ENCODE measurements around the gene CLPSL2. TPM values are rescaled to one million over a fixed set of nuclear protein-coding genes. Genes with fewer than 3 reads are reported as not detected.

CLPSL2 gene
- total RNA-seq, 1 experiment from 2014 or later = 3.4 TPM

DNA sequence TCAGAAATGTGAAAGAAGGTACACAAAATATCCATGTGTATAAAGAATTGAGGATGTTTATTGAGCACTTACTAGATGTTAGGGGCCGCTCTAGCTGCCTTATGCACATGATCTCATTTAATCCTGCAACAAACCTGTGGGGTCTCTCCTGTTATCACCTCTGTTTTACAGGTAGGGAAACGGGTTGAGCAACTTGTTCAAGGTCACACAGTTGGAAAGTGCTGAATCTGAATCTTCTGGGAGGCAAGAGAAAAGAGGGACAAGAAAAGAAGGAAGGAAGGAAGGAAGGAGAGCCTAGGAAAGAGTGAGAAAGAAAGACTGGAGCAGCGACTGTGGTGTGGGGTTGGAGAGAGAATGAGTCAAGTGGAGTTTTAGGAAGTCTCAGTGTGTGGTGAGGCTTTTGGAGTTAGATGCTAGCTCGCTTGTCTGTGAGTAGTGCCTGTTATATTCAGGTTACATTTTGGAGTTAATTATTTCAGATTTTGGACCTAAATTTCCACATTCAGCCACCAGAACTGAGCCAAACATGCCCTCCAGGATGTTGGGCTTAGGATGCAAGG lies 12.1 kb downstream of the CLPSL2 start:
- Mint-ChIP-seq H3K4me1 (peaks cover 13% of the 10 kb centered on the region), H3K27ac (no peak overlapping the region), H3K9me3 (no peaks in the 10 kb centered on the region), H3K27me3 (ENCODE audit: low read depth) (no peaks in the 10 kb centered on the region; the same call in 1 of the 2 replicates), H3K4me3 (no peak overlapping the region), H3K36me3 (no peaks in the 10 kb centered on the region)
- POLR2A ChIA-PET = no interaction called here
- CTCF ChIA-PET = interaction anchor here (0.5 to 2.1 kb wide), 3 partner anchors 45 to 266 kb away, joined by 3 to 5 read pairs (median 4); no protein-coding TSS in a partner anchor
- ATAC-seq (no peak), DNase-seq (ENCODE audit: low spot score) (no peak)
- TF ChIP-seq ATF1 (CRISPR knock-in tag; IDR thresholded peaks at IDR 0.05) = no peak
- TF ChIP-seq KAT7 (CRISPR knock-in tag; IDR thresholded peaks at IDR 0.05; ENCODE audit: borderline replicate concordance) = no peak

DNA sequence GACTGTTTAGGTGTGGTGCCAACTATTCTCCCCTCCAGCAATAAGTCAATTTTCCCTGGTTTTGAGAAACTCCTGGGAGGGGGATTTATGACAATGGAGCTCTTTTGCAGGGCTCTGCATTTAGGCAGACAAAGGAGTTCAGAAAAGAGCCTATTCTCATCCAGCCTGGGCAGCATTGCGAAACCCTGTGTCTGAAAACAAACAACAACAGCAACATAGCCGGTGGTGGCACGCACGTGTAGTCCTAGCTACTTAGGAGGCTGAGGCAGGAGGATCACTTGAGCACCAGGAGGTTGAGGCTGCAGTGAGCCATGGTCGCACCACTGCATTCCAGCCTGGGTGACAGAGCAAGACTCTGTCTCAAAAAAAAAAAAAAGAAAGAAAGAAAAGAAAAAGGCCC lies 14.3 kb downstream of the CLPSL2 start:
- Mint-ChIP-seq H3K27ac (no peak overlapping the region), H3K27me3 (ENCODE audit: low read depth) (no peaks in the 10 kb centered on the region; the same call in 1 of the 2 replicates), H3K4me3 (no peak overlapping the region), H3K9me3 (no peaks in the 10 kb centered on the region), H3K36me3 (no peaks in the 10 kb centered on the region), H3K4me1 (peaks cover 11% of the 10 kb centered on the region)
- no peak for DNase-seq (ENCODE audit: low spot score)
- ATAC-seq = no peak
- ChIA-PET CTCF (no interaction called here), POLR2A (no interaction called here)
- TF ChIP-seq, protein P1, sequence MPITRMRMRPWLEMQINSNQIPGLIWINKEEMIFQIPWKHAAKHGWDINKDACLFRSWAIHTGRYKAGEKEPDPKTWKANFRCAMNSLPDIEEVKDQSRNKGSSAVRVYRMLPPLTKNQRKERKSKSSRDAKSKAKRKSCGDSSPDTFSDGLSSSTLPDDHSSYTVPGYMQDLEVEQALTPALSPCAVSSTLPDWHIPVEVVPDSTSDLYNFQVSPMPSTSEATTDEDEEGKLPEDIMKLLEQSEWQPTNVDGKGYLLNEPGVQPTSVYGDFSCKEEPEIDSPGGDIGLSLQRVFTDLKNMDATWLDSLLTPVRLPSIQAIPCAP (CRISPR knock-in tag; IDR thresholded peaks at IDR 0.05) = no peak
- TF ChIP-seq, protein P2, sequence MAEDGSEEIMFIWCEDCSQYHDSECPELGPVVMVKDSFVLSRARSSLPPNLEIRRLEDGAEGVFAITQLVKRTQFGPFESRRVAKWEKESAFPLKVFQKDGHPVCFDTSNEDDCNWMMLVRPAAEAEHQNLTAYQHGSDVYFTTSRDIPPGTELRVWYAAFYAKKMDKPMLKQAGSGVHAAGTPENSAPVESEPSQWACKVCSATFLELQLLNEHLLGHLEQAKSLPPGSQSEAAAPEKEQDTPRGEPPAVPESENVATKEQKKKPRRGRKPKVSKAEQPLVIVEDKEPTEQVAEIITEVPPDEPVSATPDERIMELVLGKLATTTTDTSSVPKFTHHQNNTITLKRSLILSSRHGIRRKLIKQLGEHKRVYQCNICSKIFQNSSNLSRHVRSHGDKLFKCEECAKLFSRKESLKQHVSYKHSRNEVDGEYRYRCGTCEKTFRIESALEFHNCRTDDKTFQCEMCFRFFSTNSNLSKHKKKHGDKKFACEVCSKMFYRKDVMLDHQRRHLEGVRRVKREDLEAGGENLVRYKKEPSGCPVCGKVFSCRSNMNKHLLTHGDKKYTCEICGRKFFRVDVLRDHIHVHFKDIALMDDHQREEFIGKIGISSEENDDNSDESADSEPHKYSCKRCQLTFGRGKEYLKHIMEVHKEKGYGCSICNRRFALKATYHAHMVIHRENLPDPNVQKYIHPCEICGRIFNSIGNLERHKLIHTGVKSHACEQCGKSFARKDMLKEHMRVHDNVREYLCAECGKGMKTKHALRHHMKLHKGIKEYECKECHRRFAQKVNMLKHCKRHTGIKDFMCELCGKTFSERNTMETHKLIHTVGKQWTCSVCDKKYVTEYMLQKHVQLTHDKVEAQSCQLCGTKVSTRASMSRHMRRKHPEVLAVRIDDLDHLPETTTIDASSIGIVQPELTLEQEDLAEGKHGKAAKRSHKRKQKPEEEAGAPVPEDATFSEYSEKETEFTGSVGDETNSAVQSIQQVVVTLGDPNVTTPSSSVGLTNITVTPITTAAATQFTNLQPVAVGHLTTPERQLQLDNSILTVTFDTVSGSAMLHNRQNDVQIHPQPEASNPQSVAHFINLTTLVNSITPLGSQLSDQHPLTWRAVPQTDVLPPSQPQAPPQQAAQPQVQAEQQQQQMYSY (CRISPR knock-in tag; IDR thresholded peaks at IDR 0.05) = no peak
- TF ChIP-seq, protein P3, sequence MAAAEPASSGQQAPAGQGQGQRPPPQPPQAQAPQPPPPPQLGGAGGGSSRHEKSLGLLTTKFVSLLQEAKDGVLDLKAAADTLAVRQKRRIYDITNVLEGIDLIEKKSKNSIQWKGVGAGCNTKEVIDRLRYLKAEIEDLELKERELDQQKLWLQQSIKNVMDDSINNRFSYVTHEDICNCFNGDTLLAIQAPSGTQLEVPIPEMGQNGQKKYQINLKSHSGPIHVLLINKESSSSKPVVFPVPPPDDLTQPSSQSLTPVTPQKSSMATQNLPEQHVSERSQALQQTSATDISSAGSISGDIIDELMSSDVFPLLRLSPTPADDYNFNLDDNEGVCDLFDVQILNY (CRISPR knock-in tag; IDR thresholded peaks at IDR 0.05) = no peak
- TF ChIP-seq MYBL2 (CRISPR knock-in tag; IDR thresholded peaks at IDR 0.05) (no peak), ZNF219 (CRISPR knock-in tag; IDR thresholded peaks at IDR 0.05; ENCODE audit: borderline replicate concordance) (no peak), GTF2I (CRISPR knock-in tag; conservative IDR thresholded peaks at IDR 0.05) (no peak), ETV6 (CRISPR knock-in tag; IDR thresholded peaks at IDR 0.05) (no peak), OVOL2 (CRISPR knock-in tag; IDR thresholded peaks at IDR 0.05; ENCODE audit: borderline replicate concordance) (no peak), TEAD4 (CRISPR knock-in tag; IDR thresholded peaks at IDR 0.05) (no peak)
- TF ChIP-seq, protein P4, sequence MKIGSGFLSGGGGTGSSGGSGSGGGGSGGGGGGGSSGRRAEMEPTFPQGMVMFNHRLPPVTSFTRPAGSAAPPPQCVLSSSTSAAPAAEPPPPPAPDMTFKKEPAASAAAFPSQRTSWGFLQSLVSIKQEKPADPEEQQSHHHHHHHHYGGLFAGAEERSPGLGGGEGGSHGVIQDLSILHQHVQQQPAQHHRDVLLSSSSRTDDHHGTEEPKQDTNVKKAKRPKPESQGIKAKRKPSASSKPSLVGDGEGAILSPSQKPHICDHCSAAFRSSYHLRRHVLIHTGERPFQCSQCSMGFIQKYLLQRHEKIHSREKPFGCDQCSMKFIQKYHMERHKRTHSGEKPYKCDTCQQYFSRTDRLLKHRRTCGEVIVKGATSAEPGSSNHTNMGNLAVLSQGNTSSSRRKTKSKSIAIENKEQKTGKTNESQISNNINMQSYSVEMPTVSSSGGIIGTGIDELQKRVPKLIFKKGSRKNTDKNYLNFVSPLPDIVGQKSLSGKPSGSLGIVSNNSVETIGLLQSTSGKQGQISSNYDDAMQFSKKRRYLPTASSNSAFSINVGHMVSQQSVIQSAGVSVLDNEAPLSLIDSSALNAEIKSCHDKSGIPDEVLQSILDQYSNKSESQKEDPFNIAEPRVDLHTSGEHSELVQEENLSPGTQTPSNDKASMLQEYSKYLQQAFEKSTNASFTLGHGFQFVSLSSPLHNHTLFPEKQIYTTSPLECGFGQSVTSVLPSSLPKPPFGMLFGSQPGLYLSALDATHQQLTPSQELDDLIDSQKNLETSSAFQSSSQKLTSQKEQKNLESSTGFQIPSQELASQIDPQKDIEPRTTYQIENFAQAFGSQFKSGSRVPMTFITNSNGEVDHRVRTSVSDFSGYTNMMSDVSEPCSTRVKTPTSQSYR (CRISPR knock-in tag; IDR thresholded peaks at IDR 0.05) = no peak
- TF ChIP-seq, protein P5, sequence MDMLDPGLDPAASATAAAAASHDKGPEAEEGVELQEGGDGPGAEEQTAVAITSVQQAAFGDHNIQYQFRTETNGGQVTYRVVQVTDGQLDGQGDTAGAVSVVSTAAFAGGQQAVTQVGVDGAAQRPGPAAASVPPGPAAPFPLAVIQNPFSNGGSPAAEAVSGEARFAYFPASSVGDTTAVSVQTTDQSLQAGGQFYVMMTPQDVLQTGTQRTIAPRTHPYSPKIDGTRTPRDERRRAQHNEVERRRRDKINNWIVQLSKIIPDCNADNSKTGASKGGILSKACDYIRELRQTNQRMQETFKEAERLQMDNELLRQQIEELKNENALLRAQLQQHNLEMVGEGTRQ (CRISPR knock-in tag; IDR thresholded peaks at IDR 0.05) = no peak
- TF ChIP-seq, protein P6, sequence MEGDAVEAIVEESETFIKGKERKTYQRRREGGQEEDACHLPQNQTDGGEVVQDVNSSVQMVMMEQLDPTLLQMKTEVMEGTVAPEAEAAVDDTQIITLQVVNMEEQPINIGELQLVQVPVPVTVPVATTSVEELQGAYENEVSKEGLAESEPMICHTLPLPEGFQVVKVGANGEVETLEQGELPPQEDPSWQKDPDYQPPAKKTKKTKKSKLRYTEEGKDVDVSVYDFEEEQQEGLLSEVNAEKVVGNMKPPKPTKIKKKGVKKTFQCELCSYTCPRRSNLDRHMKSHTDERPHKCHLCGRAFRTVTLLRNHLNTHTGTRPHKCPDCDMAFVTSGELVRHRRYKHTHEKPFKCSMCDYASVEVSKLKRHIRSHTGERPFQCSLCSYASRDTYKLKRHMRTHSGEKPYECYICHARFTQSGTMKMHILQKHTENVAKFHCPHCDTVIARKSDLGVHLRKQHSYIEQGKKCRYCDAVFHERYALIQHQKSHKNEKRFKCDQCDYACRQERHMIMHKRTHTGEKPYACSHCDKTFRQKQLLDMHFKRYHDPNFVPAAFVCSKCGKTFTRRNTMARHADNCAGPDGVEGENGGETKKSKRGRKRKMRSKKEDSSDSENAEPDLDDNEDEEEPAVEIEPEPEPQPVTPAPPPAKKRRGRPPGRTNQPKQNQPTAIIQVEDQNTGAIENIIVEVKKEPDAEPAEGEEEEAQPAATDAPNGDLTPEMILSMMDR (IDR thresholded peaks at IDR 0.05) = no peak
- TF ChIP-seq, protein P7, sequence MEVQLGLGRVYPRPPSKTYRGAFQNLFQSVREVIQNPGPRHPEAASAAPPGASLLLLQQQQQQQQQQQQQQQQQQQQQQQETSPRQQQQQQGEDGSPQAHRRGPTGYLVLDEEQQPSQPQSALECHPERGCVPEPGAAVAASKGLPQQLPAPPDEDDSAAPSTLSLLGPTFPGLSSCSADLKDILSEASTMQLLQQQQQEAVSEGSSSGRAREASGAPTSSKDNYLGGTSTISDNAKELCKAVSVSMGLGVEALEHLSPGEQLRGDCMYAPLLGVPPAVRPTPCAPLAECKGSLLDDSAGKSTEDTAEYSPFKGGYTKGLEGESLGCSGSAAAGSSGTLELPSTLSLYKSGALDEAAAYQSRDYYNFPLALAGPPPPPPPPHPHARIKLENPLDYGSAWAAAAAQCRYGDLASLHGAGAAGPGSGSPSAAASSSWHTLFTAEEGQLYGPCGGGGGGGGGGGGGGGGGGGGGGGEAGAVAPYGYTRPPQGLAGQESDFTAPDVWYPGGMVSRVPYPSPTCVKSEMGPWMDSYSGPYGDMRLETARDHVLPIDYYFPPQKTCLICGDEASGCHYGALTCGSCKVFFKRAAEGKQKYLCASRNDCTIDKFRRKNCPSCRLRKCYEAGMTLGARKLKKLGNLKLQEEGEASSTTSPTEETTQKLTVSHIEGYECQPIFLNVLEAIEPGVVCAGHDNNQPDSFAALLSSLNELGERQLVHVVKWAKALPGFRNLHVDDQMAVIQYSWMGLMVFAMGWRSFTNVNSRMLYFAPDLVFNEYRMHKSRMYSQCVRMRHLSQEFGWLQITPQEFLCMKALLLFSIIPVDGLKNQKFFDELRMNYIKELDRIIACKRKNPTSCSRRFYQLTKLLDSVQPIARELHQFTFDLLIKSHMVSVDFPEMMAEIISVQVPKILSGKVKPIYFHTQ (CRISPR knock-in tag; IDR thresholded peaks at IDR 0.05) = no peak
- TF ChIP-seq, protein P8, sequence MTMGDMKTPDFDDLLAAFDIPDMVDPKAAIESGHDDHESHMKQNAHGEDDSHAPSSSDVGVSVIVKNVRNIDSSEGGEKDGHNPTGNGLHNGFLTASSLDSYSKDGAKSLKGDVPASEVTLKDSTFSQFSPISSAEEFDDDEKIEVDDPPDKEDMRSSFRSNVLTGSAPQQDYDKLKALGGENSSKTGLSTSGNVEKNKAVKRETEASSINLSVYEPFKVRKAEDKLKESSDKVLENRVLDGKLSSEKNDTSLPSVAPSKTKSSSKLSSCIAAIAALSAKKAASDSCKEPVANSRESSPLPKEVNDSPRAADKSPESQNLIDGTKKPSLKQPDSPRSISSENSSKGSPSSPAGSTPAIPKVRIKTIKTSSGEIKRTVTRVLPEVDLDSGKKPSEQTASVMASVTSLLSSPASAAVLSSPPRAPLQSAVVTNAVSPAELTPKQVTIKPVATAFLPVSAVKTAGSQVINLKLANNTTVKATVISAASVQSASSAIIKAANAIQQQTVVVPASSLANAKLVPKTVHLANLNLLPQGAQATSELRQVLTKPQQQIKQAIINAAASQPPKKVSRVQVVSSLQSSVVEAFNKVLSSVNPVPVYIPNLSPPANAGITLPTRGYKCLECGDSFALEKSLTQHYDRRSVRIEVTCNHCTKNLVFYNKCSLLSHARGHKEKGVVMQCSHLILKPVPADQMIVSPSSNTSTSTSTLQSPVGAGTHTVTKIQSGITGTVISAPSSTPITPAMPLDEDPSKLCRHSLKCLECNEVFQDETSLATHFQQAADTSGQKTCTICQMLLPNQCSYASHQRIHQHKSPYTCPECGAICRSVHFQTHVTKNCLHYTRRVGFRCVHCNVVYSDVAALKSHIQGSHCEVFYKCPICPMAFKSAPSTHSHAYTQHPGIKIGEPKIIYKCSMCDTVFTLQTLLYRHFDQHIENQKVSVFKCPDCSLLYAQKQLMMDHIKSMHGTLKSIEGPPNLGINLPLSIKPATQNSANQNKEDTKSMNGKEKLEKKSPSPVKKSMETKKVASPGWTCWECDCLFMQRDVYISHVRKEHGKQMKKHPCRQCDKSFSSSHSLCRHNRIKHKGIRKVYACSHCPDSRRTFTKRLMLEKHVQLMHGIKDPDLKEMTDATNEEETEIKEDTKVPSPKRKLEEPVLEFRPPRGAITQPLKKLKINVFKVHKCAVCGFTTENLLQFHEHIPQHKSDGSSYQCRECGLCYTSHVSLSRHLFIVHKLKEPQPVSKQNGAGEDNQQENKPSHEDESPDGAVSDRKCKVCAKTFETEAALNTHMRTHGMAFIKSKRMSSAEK (CRISPR knock-in tag; IDR thresholded peaks at IDR 0.05; ENCODE audit: borderline replicate concordance) = no peak
